GM19025 (cell line): Measurements from ENCODE around the gene S100A16.

Experiments
- ATAC-seq: cut with Tn5 transposase; IDR thresholded peaks from one replicate; pipeline ENCODE4 v1.9.1; 2021; ENCODE audit warnings: mild to moderate bottlenecking, low read depth, moderate library complexity; ENCODE audit not compliant: unreplicated experiment

The S100A16 gene

DNA sequence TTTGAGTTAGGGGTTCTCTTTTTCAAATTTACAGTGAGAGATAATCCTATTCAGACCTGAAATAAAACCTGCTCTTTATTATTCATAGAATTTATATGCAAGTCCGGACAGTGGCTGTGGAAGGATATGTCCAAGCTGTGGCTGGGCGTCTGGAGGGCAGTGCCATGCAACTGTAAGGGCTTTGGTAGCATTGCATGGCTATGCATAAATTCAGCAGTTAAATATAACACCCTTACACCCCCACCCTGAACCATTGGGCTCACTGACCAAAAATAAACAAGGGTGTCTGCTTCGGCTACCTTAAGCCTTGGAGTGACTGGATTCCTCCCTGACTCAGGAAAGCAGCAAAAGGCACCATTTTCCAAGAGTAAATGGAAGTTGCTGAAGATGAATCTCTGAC, 26.3 kb upstream of the S100A16 start:
- ATAC-seq = no peak

DNA sequence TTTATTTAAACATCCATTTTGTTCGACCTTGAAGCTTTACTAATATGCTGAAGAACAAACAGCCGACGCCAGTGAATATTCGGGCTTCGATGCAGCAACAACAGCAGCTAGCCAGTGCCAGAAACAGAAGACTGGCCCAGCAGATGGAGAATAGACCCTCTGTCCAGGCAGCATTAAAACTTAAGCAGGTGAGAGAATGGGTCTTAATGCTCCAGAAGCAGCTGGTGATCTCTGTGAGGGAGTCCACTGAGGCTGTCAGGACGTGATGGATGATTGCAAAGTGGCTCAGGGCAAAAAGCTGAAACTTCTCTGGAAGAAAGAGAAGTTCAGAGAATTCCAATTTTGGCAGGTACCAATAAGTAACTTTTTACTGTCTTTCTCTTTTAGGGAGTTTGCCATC, 25.3 kb upstream of the S100A16 start:
- ATAC-seq = no peak

- ATAC-seq = no peak
Observed at GRCh38 chr1:153636312-153636711, 23.4 kb upstream of the S100A16 start.

GRCh38 chr1:153635872-153636271, 22.9 kb upstream of the S100A16 start:
- ATAC-seq = no peak

DNA sequence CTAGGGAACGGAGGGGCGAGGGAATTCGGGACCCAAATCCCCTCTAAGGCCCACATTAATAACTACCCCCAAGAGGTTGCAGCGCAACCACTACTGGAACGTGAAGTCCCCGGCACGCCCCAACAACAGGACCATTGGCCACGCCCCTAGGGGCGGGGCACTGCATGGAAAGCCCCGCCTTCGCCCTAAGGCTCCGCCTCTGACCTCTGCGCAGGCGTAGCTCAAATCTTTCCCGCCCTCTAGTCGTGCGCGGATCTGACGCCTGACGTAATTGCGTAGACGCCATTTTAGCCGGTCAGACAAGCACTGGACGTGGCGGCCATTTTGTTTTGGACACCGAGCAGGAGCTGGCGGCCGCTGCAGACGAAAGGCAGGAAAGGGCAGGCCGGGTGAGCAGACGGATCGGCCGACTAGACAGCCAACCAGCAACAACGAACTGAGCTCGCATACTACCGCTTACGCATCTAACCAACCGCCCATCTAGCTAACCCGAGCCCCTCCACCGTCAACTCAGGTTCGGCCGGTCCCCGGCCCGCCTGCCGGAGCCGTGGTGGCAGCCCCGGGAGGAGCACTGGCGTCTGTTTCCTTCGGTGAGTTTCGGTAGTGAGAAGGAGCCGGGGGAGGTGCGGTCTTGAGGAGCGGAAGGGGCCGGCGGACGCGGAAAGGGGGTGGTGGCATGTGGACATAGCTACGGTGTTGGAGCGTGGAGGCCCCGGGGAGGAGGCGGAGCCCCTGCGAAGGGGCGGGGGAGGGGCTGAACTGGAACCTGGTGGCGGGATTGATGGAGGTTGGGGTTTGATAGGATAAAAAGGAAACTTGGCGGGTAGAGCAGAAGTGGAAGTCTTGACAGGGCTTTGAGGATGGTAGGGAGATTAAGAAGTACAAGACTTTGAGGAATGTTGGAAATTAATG, 21.1 kb upstream of the S100A16 start, which contains the start of gene CHTOP:
Gene CHTOP, plus strand, starts transcription at position 313 of the 912 bp plus-strand sequence. CDS start 2,523 bp downstream, outside the sequence.
- ATAC-seq = peak; percentile 79

DNA sequence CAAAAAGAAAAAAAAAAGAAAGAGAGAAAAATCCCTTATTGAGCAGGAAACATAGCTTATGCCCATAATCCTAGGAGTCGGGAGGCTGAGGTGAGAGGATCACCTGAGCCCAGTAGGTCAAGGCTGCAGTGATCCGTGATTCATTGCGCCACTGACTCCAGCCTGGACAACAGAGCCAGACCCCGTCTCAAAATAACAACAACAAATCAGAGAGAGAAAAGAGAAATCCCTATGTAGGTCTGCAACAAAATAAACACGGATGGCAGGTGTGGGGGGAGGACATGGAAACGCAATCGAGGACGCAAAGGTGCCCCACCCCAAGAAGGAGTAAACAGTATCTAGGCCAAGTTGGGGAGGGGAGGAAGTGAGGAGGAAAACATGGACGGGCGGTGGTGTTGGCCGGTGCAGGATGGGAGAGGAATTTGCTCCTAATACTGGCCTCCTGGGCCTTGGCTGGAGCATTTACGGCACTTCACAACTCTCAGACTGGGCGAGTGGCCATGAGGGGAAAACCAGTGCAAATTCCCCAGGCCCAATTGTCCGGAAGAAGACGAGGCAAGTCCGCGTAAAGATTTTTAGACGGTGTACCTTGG, 20.3 kb upstream of the S100A16 start:
- peak; percentile 2 for ATAC-seq

DNA sequence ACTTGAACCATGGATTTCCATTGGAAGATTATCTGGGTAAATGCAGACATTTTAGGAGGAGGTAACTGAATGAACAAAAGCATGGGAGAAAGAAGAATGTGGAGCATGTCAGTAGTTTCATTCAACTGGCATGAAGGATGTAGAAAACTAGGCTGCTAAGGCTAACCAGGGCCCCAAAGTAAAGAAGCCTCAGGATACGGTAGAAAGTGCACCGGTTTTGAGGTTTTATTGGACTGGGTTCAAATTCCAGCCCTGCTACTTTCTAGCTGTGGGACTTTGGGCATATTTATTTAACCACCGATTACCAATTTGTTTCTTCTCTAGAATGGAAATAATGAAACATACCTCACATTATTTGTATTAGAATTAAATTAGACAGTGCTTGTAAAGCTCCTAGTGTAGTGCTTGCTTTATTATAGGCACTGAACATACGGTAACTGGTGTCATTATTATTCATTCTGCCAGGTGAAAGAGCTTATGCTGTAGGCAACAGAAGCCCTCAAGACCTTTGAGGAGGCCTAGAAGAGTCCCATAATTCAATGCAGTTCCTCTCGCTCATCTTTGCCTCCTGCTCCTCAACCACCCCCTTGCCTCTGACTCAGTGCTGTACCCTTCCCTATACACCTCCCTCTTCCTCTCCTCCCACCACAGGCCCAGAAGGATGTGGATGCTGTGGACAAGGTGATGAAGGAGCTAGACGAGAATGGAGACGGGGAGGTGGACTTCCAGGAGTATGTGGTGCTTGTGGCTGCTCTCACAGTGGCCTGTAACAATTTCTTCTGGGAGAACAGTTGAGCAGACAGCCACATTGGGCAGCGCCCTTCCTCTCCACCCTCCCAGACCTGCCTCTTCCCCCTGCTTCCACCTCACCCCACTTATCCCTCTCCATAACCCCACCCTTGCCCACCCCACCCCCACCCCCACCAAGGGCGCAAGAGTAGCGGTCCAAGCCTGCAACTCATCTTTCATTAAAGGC, 18.4 kb upstream of the S100A16 start:
- no peak for ATAC-seq

DNA sequence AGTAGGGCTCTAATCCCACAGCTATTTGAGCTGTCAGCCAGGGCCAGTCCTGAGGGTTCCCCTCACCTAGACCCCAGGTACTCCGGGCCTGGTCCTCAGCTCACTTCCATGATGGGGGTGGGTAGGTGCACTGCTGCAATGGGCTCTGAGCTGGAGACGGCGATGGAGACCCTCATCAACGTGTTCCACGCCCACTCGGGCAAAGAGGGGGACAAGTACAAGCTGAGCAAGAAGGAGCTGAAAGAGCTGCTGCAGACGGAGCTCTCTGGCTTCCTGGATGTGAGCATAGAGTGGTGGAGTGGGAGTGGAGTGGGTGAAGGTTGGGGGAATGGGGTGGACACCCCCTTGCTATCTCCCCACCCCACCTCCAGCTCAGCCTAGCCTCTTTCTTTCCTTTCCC, 17.4 kb upstream of the S100A16 start:
- ATAC-seq = no peak

DNA sequence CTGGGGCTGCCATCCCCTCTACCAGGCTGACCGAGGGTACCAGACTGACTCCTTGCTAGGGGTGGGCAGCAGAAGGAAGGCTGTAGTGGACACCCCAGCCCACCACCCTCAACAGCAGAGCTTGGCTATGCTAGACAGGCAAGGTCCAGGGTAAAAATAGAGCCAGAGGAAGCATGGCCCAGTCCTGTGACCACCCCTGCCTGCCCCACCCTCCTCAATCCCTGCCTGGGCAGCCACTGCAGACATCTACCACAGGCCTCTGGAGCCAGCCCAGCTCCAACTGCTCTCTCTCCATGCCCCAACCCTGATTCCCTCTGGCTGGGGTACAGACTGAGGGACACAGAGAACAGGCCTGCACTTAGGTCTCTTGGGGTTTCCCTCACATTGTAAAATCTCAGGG, 17.0 kb upstream of the S100A16 start:
- no peak for ATAC-seq

- no peak for ATAC-seq
Observed at GRCh38 chr1:153629343-153629665, 16.4 kb upstream of the S100A16 start.

DNA sequence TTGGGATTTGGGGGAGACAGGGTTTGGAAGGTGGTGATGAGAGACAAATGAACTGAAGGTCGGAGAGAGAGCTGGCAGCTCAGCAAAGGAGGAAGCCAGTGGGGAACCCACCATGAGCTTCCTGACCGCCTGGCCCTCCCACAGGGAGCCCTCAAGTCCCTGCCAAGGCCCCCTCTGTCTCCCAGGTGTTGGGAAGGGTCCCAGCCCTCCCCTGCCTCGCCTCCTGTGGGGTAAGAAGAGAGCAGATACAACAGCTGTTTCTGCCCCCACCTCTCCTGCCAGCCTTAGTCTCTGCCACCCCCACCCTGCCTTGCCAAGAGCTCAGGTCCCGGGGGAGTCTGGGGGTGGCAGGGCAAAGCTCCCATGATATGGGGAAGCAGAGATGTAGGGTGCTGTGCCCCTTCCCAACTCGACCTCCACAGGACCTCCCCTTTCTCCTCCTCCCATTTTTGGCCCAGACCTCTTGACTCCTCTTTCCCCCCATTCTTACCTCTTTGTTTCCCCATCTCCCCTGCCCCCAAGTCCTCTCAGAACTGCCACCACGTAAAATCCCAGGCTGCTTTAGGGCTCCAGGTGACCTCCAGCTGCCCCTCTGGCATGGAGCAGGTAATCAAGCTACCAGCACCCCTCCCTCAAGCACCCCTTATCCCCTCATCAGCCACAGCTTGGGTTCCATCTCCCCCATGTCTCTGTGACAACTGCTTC, 15.9 kb upstream of the S100A16 start:
- no peak for ATAC-seq

GRCh38 chr1:153627715-153628626, 15.0 kb upstream of the S100A16 start, which contains the start of gene S100A1:
Gene S100A1 (plus strand): TSS chr1:153628434. CDS start chr1:153630522, 2,088 bp downstream.
- ATAC-seq = no peak

DNA sequence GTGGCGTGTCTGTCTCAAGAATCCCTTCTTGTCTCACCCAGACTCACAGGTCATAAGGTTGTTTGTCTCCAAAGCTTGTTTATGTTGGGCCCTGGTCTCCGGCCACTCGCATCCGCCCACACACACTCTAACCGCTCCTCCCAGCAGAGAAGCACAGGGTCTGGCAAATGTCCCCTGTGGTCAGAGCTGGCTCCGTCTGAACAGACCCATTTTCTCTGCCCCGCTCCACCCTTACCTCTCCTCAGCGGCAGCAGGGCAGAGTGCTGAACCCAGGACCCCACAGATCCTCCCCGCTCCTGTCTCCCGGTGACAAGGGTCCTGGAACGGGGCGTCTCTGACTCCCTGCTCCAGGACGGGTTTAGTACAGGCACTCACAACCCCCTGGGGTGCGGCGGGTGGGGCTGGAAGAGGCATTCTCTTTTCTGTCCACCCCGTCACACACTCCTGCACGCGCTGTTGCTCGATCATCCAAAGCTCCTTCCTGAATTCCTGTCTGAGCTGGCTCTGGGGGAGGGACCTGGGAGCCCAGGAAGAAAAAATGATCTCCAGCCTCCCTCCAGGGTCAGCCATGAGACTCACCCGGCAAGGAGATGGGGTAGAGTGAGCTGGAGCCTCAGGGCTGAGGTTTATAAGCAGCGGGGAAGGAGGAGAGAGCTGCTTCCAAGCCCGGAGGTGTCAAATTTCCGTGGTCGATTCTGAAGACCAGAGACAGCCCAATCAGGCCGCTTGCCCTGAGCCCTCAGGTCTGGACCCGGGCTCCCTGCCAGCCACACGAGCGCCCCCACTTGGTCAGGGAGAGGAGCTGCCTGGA, 14.2 kb upstream of the S100A16 start, which contains the start of gene S100A13:
Gene S100A13, minus strand, starts transcription at position 602 of the 811 bp plus-strand sequence. CDS start 1,033 bp downstream, outside the sequence.
- ATAC-seq = no peak

GRCh38 chr1:153626477-153626903, 13.6 kb upstream of the S100A16 start:
- no peak for ATAC-seq

DNA sequence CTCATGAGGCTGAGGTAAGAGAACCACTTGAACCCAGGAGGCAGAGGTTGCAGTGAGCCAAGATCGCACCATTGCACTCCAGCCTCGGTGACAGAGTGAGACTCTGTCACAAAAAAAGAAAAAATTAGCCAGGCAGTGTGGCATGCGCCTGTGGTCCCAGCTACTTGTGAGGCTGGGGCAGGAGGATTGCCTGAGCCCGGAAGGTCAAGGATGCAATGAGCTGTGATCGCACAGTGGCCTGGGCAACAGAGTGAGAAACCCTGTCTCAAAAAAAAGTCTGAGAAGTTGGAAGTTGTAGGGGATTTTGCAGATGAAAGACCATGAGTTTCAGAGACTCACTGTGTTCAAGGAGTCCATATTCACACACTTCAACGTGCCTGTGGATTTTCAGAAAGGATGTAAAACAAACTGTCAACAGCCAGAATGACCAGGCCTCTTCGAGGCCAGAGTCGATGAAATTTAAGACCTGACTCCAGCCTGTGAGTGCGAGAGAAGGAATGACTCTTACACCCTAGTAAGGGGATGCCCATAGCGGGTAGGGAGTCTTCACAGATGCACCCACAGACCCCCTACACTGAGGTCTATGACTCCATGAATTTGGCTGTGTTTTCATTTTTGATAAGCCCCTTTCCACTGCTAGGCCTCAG, 12.2 kb upstream of the S100A16 start:
- ATAC-seq = no peak

DNA sequence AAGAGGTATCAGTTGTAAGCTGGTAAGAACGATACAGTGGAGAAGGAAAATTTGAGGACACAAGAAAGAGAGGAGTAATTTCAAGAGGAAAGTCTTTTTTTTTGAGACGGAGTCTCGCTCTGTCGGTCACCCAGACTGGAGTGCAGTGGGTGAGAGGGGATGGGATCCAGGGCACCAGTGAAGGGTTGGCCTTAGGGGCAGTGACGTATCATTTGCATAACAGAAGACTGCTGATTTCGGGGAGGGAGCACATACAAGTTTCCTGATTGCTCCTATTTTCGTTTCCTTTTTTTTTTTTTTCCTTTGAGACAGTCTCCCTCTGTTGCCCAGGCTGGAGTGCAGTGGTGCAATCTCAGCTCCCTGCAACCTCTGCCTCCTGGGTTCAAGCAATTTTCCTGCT, 10.2 kb upstream of the S100A16 start:
- ATAC-seq = no peak

DNA sequence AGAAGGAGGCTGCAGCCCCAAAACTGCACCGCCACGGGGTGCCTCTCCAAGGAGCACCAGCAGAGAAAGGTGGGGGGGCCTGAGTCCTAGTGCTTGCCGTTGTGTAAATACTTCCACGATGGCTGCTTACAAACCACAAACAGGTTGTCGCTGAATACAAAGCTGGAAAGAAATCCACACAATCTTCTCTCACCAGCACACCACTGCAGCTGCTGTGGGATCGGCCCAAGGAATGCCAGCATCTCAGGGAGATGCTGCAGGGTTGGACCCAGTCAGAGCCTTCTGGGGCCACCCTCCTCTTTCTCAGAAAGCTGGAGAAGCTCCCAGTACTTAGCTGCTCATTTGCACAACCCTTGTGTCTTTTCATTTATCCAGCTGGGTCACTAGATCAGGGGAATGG, 6.2 kb upstream of the S100A16 start:
- no peak for ATAC-seq

- peak; percentile 78 for ATAC-seq
Observed at GRCh38 chr1:153617663-153618062, 4.7 kb upstream of the S100A16 start.
